ENCODE data around the gene ARL8B.
"Not testable (repeated sequence)": the region's sequence is repeated elsewhere in the genome, so short reads cannot be mapped to it uniquely, and the experiment has no call there.

ARL8B gene

DNA sequence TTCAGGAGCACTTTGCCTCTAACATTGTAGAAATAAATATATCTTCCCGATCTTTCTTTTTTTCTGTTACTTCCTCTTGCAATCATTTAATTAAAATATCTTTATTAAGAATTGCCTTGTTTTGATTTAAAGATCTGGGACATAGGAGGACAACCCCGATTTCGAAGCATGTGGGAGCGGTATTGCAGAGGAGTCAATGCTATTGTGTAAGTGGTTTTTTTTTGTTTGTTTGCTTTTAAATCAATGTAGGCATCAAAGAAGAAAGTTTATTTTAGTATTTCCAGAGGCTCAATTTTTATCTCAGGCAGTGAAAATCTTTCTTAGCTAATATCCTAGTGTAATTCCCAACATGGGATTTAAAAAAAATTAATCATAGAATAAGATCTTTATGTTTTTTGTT lies 49.9 kb downstream of the ARL8B start:
- DNase-seq (ENCODE audit: extremely low spot score), result no peak
- TF ChIP-seq NFRKB (IDR thresholded peaks at IDR 0.05), result no peak
- TF ChIP-seq TARDBP (IDR thresholded peaks at IDR 0.05), result no peak
- TF ChIP-seq BHLHE40 (IDR thresholded peaks at IDR 0.05; ENCODE audit: borderline replicate concordance), result no peak
- TF ChIP-seq, protein P1, sequence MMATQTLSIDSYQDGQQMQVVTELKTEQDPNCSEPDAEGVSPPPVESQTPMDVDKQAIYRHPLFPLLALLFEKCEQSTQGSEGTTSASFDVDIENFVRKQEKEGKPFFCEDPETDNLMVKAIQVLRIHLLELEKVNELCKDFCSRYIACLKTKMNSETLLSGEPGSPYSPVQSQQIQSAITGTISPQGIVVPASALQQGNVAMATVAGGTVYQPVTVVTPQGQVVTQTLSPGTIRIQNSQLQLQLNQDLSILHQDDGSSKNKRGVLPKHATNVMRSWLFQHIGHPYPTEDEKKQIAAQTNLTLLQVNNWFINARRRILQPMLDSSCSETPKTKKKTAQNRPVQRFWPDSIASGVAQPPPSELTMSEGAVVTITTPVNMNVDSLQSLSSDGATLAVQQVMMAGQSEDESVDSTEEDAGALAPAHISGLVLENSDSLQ (IDR thresholded peaks at IDR 0.05), result no peak
- TF ChIP-seq SUZ12 (IDR thresholded peaks at IDR 0.05), result no peak
- no peak for TF ChIP-seq ELF4 (IDR thresholded peaks at IDR 0.05)
- TF ChIP-seq L3MBTL2 (conservative IDR thresholded peaks at IDR 0.05), result no peak
- no peak for TF ChIP-seq FOXK2 (IDR thresholded peaks at IDR 0.05)
- TF ChIP-seq ARNT (IDR thresholded peaks at IDR 0.05), result no peak
- no peak for TF ChIP-seq FOXM1 (IDR thresholded peaks at IDR 0.05; ENCODE audit: borderline replicate concordance)
- POLR2A ChIA-PET, result no interaction called here
- CTCF ChIA-PET, result no interaction called here

DNA sequence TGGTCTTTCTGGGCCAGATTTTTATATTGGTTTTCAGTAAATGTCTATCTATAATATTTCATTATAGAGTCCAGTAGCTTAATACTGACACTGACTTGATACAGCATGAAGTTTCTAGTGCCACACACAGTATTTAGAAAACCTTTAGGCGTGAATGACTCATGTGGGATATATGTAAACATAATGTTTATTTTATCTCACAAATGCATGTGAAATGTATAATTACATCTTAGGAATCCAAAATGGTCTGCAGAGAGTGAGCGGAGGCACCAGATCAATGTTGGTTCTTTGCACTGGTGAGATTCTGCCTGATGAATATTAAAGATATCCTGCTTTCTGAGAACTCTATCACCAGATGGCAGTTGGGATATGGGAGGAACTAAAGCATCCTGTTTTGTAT lies 56.9 kb downstream of the ARL8B start:
- DNase-seq (ENCODE audit: extremely low spot score); CTCF ChIA-PET; POLR2A ChIA-PET: not testable (repeated sequence)

DNA sequence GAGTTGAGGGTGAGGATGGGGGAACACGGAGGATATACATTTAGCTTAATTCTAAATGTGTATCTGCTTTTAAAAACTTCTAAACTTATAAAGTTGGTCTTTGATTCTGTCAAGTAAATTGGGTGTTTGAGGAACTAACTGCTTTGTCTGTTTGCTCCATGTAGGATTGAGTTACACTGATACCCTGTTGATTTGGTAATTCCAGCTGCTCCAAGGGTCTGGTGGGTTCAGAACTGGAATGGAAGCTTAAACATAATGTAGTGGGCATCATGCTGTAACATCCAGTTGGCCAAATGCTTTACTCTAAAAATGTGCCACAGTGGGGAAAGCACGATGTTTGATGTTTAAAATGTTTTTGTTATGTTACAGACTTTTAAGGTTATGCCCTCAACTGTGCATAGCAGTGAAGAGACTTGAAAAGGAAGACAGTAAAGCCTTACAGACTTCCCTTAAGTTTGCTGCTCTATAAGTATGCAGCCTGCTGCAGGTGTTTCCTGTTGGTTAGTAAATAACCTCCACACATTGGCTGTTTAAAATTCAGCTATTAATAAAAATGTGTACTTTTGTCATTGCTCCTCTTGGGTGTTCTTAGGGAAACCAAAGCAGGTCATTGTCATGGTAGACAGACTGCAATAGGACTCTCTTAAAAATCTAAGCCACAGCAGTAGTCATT lies 59.5 kb downstream of the ARL8B start:
- ChIA-PET CTCF (no interaction called here), POLR2A (no interaction called here)
- DNase-seq (ENCODE audit: extremely low spot score), result no peak
- TF ChIP-seq FOXM1 (IDR thresholded peaks at IDR 0.05; ENCODE audit: borderline replicate concordance) (no peak), FOXA1 (IDR thresholded peaks at IDR 0.05) (no peak), ELF4 (IDR thresholded peaks at IDR 0.05) (no peak), LEF1 (IDR thresholded peaks at IDR 0.05; ENCODE audit: borderline replicate concordance) (no peak), ARNT (IDR thresholded peaks at IDR 0.05) (no peak), SUZ12 (IDR thresholded peaks at IDR 0.05) (no peak), FOXK2 (IDR thresholded peaks at IDR 0.05) (no peak), SP1 (IDR thresholded peaks at IDR 0.05) (no peak), CTBP1 (IDR thresholded peaks at IDR 0.05; ENCODE audit: borderline replicate concordance) (no peak), HDGF (IDR thresholded peaks at IDR 0.05; ENCODE audit: borderline replicate concordance) (no peak), NFRKB (IDR thresholded peaks at IDR 0.05) (no peak), TARDBP (IDR thresholded peaks at IDR 0.05) (no peak), BHLHE40 (IDR thresholded peaks at IDR 0.05; ENCODE audit: borderline replicate concordance) (no peak), L3MBTL2 (conservative IDR thresholded peaks at IDR 0.05) (no peak), ZNF384 (IDR thresholded peaks at IDR 0.05) (no peak)
- TF ChIP-seq, protein P1 (IDR thresholded peaks at IDR 0.05), result no peak

DNA sequence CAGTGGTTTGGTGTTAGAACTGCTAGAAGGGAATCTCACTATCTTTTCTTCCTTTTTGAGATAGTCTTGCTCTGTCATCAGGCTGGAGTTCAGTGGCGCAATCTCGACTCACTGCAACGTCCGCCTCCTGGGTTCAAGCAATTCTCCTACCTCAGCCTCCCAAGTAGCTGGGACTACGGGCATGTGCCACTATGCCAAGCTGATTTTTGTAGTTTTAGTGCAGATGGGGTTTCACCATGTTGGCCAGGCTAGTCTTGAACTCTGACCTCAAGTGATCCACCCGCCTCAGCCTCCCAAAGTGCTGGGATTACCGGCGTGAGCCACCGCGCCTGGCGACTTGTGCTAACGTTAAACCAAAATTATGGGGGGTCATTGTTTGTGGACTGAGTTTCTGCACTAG lies 61.6 kb downstream of the ARL8B start:
- CTCF ChIA-PET; DNase-seq (ENCODE audit: extremely low spot score); POLR2A ChIA-PET: not testable (repeated sequence)

DNA sequence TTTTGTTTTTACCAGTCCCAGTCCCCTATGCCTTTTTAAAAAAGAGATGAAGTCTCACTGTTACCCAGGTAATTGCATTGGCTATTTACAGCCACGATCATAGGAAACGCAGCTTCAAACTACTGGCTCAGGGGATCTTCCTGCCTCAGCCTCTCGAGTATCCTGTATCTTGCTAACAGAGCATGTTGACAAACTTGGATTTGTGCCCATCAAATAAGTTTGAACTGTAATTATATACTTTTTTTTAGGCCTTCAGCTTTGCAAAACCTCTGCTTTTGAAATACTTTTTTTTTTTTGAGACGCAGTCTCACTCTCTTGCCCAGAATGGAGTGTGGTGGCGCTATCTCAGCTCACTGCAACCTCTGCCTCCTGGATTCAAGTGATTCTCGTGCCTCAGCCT lies 62.4 kb downstream of the ARL8B start:
- POLR2A ChIA-PET, result interaction anchor here (1.1 kb wide), 1 partner anchor 23 kb away, joined by 3 read pairs; no protein-coding TSS in a partner anchor
- DNase-seq (ENCODE audit: extremely low spot score), result no peak
- TF ChIP-seq LEF1 (IDR thresholded peaks at IDR 0.05; ENCODE audit: borderline replicate concordance) (no peak), L3MBTL2 (conservative IDR thresholded peaks at IDR 0.05) (no peak), SUZ12 (IDR thresholded peaks at IDR 0.05) (no peak), NFRKB (IDR thresholded peaks at IDR 0.05) (no peak), ELF4 (IDR thresholded peaks at IDR 0.05) (no peak), TARDBP (IDR thresholded peaks at IDR 0.05) (no peak), ARNT (IDR thresholded peaks at IDR 0.05) (no peak), BHLHE40 (IDR thresholded peaks at IDR 0.05; ENCODE audit: borderline replicate concordance) (no peak), FOXM1 (IDR thresholded peaks at IDR 0.05; ENCODE audit: borderline replicate concordance) (no peak), FOXA1 (IDR thresholded peaks at IDR 0.05) (no peak), FOXK2 (IDR thresholded peaks at IDR 0.05) (no peak), HDGF (IDR thresholded peaks at IDR 0.05; ENCODE audit: borderline replicate concordance) (no peak), CTBP1 (IDR thresholded peaks at IDR 0.05; ENCODE audit: borderline replicate concordance) (no peak), SP1 (IDR thresholded peaks at IDR 0.05) (no peak)
- TF ChIP-seq, protein P1 (IDR thresholded peaks at IDR 0.05), result no peak
- CTCF ChIA-PET, result no interaction called here

DNA sequence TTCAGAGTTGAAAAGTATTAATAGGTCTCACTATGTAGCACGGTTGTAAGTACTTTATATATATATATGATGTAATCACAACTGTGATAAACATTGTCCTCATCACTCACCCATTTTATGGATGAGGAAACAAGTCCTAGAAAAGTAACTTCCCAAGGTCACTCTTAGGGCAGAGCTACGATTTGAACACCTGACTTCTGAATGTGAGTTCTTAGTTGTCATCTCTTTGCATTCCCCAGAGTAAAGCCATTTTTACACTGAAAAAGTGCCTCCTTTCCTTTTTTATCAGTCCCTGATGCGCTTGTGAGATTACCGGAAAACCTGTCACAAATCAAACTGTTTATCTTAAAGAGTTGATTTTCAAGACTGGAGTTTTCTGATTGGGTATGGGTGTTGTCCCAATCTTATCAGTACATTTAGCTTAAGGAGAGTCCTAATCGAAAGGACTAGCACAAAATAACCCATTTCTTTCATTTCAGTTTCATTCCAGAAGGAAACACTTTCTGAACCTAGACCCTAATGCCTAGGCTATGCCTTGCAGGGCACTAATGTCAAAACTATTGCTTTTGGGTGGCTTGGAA lies 63.1 kb downstream of the ARL8B start:
- no peak for DNase-seq (ENCODE audit: extremely low spot score)
- ChIA-PET CTCF (no interaction called here), POLR2A (interaction anchor here (1.1 to 1.2 kb wide), 2 partner anchors 9 to 24 kb away, joined by 3 to 4 read pairs; no protein-coding TSS in a partner anchor)
- TF ChIP-seq TARDBP (IDR thresholded peaks at IDR 0.05) (no peak), FOXM1 (IDR thresholded peaks at IDR 0.05; ENCODE audit: borderline replicate concordance) (no peak), CTBP1 (IDR thresholded peaks at IDR 0.05; ENCODE audit: borderline replicate concordance) (no peak), NFRKB (IDR thresholded peaks at IDR 0.05) (no peak), ARNT (IDR thresholded peaks at IDR 0.05) (no peak), BHLHE40 (IDR thresholded peaks at IDR 0.05; ENCODE audit: borderline replicate concordance) (no peak), FOXA1 (IDR thresholded peaks at IDR 0.05) (no peak), L3MBTL2 (conservative IDR thresholded peaks at IDR 0.05) (no peak), SUZ12 (IDR thresholded peaks at IDR 0.05) (no peak), ELF4 (IDR thresholded peaks at IDR 0.05) (no peak), HDGF (IDR thresholded peaks at IDR 0.05; ENCODE audit: borderline replicate concordance) (no peak), SP1 (IDR thresholded peaks at IDR 0.05) (no peak), ZNF384 (IDR thresholded peaks at IDR 0.05) (no peak), LEF1 (IDR thresholded peaks at IDR 0.05; ENCODE audit: borderline replicate concordance) (no peak), FOXK2 (IDR thresholded peaks at IDR 0.05) (no peak)
- TF ChIP-seq, protein P1 (IDR thresholded peaks at IDR 0.05), result no peak
